LHCN-M2 (cell line): ENCODE measurements around the gene COX5A. TPM values are rescaled to one million over a fixed set of nuclear protein-coding genes. Genes with fewer than 3 reads are reported as not detected.

Source experiments
- DNase-seq: peaks from one replicate; pipeline ENCODE4 v3.0.0-alpha.2; 2012; ENCODE audit warnings: low read depth
- polyA plus RNA-seq: library from polyadenylated mRNA; unstranded; fragments of >200 nt; gene quantifications from one replicate; pipeline ENCODE4 v1.2.1, GENCODE V29; 2012; ENCODE audit warnings: missing spikeins
- total RNA-seq: library from RNA; depleted of rRNA; stranded (reverse); fragments of >200 nt; gene quantifications from 2 replicates; pipeline ENCODE4 v1.2.3, GENCODE V29; 2014; rRNA removed

The COX5A gene
- total RNA-seq = 97.5 and 109 TPM in 2 replicates
- 303 TPM for polyA plus RNA-seq

GRCh38 chr15:74937590-74938371, at the start of gene COX5A:
COX5A (minus strand) TSS chr15:74938073; CDS start chr15:74938014, 59 bp downstream.
- peak; percentile 96 for DNase-seq

- peak; percentile 90 for DNase-seq
Observed at GRCh38 chr15:74983725-74984231, 45.9 kb upstream of the COX5A start.

GRCh38 chr15:74982183-74982582, 44.3 kb upstream of the COX5A start:
- DNase-seq = no peak

GRCh38 chr15:74978503-74978902, 40.6 kb upstream of the COX5A start:
- peak; percentile 67 for DNase-seq

GRCh38 chr15:74978077-74978476, 40.2 kb upstream of the COX5A start:
- DNase-seq = no peak

- DNase-seq = peak; percentile 32
Observed at GRCh38 chr15:74977599-74977998, 39.7 kb upstream of the COX5A start.

- DNase-seq = no peak
Observed at GRCh38 chr15:74976159-74976558, 38.3 kb upstream of the COX5A start.

GRCh38 chr15:74967670-74968069, 29.8 kb upstream of the COX5A start:
- DNase-seq = no peak

- peak; percentile 76 for DNase-seq
Observed at GRCh38 chr15:74964794-74965193, 26.9 kb upstream of the COX5A start.

GRCh38 chr15:74963213-74963612, 25.3 kb upstream of the COX5A start:
- no peak for DNase-seq

GRCh38 chr15:74962671-74963070, 24.8 kb upstream of the COX5A start:
- no peak for DNase-seq

GRCh38 chr15:74962219-74962618, 24.3 kb upstream of the COX5A start:
- no peak for DNase-seq

- no peak for DNase-seq
Observed at GRCh38 chr15:74961616-74962015, 23.7 kb upstream of the COX5A start.

- DNase-seq = peak; percentile 6
Observed at GRCh38 chr15:74960995-74961588, 23.2 kb upstream of the COX5A start.

GRCh38 chr15:74960286-74960685, 22.4 kb upstream of the COX5A start:
- no peak for DNase-seq

- DNase-seq = no peak
Observed at GRCh38 chr15:74959586-74959939, 21.7 kb upstream of the COX5A start.

GRCh38 chr15:74958908-74959585, 21.2 kb upstream of the COX5A start:
- DNase-seq = no peak

- peak; percentile 63 for DNase-seq
Observed at GRCh38 chr15:74958320-74958907, 20.5 kb upstream of the COX5A start.

GRCh38 chr15:74957476-74958035, 19.7 kb upstream of the COX5A start:
- DNase-seq = no peak

GRCh38 chr15:74956648-74957475, 19.0 kb upstream of the COX5A start, which contains the start of gene RPP25:
RPP25 (minus strand) TSS chr15:74956772; CDS start chr15:74956583, 189 bp downstream.
- peak; percentile 71 for DNase-seq
